Brain pericyte (primary cell): ENCODE measurements around the gene ARID5B.
"Not testable (repeated sequence)": the region's sequence is repeated elsewhere in the genome, so short reads cannot be mapped to it uniquely, and the experiment has no call there.

Source experiments
- DNase-seq: peaks from one replicate; pipeline ENCODE4 v3.0.0-alpha.2; 2012; ENCODE audit warnings: low read depth, low spot score

The ARID5B gene

DNA sequence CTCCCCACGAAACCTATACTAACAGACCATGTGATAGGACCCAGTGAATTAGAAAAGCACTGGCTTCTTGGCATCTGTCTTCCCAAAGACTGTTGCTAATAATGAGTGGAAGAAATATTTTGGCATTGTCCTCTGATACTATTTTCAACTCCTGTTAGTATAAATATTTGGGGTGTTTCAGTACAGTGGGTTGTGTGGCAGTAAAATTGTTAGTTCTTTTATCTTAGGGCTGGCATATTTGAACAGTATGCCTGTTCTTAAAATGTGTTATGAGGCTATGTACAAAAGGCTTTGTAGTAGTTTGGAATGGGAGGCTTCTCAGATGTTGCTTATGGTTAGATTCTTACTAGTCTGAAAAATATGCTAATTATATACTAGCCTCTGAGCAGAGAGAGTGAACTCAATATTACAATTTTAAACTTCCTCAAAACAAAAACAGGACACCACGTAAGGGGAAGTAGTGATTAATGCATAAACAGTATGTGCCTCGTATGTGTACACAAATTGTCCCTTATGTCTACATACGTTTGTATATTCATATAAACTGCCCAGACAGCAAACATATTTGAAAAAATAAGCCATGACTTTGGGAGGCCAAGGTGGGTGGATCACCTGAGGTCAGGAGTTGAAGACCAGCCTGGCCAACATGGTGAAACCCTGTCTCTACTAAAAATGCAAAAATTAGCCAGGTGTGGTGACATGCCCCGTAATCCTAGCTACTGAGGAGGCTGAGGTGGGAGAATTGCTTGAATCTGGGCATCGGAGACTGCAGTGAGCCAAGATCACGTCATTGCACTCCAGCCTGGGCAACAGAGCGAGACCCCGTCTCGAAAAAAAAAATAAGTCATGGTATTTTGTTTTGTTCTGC lies 115.4 kb downstream of the ARID5B start:
- no peak for DNase-seq

DNA sequence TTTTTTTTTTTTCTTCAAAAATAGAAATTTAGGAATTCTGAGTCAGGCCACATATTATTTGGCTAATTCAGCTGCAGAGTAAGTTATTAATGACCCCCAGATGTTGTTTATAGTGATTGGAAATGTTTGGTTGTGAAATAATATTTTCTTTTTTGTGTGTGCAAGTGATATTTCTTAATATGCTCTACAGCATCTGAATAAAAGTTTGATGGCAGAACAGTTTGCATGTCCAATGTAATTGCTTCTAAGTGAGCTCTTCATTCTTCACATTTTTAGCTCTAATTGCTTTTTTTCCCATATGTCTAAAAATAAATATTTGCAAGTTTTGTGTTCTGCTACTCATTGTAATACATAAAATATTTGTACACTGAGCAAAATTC lies 116.0 kb downstream of the ARID5B start:
- no peak for DNase-seq

GRCh38 chr10:62018131-62018911 lies 116.8 kb downstream of the ARID5B start:
- no peak for DNase-seq

DNA sequence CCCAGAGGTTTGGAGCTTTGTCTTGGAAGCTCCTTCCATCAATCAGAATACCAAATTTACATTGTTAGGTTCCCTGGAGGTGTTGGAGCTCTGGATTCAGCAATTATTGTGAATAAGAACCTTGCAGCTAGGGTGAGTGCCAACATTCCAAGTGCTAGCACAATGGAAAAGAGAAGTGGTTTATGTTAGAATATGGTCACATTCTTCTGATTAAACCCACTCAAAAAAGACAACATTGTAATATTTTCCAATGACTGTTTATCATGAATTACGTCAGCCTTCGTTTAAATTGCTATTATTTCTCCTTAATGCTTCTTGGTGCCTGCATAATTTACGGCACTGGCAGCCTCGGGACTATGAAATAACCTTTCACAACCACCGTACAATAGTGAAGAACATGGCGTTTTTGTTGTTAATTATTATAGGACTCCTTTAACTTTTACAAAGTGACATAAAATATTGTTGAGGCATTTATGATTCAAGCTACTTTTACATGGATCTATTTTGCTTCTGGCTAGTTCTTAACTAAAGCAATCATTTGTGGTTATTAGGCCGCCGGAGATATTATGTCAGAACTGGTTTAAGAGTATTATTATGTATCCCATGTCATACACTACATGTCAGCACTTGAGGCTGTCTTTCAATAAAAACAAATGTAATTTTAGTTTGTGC lies 117.7 kb downstream of the ARID5B start:
- no peak for DNase-seq

GRCh38 chr10:62019685-62020359 lies 118.3 kb downstream of the ARID5B start:
- no peak for DNase-seq

- DNase-seq = no peak
These were observed 119.7 kb downstream of the ARID5B start for GRCh38 chr10:62021128-62021665.

- DNase-seq = no peak
These were observed 120.7 kb downstream of the ARID5B start for GRCh38 chr10:62021978-62022802.

DNA sequence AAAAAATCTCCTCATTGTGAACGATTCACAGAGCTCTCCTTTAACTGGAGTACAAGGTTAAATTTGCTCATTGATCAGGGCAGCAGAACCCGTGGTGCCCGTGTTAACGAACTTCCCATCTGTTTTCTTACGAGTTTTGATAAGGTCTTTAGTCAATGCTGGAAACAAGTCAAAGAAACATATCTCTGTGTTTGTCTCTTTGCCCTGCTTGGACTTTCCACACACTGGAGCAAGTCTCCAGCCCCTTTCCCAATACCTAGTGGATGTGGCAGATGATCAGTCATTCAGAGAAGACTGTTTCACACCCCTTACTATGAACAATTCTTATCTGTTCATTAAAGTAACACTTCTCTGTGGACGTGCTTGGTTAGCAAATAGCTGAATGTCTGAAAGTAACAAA lies 121.3 kb downstream of the ARID5B start:
- DNase-seq = no peak

DNA sequence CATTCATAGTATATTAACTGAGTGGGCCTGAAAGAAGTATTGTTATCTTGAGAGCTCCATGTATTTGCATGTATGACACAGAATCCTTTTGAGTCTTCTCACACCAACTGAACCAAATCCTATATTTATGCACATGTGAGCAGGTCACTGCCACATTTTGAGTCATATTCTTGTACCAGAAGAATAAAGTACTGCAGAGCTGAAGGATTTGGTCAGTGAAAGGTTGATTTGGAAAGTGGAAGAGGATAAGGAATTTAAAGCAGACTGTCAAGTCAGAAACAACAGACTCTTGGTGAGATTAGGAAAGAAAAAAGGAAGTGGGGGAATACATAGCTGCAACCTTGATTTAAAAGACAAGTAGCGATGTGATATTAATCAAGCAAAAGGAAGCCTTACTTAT lies 121.8 kb downstream of the ARID5B start:
- DNase-seq = no peak

GRCh38 chr10:62024026-62024701 lies 122.7 kb downstream of the ARID5B start:
- no peak for DNase-seq

DNA sequence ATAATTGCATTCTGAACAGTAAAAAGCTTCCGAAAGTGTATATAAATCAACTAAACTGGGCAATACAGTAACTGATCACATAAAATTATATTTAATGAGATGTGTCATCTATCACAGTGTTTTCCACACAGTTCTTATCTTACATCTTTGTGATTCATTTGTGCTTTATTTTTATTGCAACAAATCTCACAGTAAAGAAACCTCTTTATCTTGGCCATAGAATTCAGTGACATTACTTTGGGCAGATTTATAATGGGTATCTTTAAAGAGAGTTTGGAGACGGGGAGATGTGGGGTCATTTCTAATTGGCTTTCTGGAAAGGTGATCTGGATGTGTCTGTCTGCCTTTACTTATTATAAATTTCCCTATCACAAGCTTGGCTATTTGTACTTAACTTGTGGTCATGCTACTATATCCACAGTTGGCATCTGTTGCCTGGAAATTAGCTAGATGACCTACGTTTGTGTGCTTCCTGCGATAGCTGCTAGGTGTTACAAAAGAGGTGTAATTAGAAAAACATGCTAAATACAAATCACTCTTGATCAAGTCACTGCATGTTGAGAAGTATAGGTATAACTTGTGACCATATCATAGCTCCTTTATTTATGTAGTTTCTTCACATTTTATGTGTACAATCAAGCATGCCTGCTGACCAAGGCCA lies 123.8 kb downstream of the ARID5B start:
- DNase-seq = no peak

DNA sequence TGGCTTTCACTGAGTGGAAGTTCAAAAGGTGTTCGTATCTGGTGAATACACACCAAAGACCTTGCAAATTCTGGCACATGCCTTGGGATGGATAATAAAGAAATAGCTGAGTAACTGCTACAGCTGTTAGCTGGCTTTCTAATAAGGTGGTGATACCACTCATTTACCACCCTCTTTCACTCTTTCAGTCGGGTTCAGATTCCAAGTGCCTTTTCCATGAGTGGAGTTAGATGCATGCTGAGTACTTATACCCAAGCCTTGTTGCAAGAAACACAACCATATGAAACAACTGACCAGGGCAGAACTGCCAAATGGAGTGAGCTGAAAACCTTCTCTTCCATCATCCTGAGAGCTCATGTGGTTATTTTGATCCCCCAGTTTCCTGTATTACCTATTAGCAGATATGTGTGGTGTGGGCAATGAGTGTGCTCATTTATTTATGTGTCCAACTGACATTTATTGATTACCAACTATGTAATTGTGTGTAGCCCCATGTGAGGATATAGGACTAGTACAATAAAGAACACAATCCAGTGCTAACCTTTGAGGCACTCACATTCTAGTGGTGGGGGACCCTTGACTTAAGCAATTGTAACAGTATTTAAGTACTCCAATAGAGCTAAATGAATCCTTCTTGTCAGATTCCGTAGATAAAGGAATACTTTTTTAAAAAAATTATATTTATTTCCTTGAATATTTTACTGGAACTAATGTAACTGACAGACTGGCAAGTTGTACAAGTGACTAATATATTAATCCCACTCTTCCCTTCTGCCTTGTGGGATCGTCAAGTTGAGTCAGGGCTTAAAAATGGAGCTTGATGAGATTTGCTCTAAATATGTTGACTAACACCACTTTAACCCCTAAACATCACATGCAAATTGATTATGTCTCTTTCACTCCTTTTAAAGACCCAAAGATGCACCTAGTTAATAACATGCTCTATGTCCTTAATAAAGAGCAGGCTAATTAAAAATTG lies 124.7 kb downstream of the ARID5B start:
- no peak for DNase-seq

DNA sequence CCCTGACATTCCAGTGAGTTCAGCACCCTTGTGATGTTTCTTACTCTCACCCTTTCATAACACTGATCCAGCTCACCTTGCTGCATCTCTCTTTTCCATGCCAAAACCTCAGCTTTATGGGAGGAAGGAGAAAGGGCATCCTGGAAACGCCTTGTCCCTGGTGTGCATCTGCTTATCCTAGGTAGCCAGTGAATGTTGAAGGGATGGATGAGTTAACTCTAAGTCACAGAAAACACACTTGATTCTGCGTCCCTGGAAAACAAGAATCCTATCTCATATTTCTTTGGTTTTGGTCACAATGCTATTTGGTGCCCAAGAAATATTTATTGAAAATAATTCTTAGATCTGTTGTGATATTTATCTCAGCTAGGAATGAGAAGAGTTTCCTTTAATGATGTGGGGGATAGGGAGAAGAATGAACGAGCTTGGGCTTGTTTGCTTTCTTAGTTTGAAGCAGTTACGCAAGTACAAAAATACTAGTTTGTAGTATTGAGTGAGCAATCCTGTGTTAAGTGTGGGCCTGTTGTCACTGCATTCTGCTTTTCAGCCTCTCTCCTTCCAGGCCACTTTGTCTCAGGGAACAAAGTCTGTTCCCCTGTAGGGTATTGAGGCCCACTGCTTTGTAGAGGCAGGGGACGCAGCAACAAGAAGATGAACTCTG lies 126.5 kb downstream of the ARID5B start:
- no peak for DNase-seq

DNA sequence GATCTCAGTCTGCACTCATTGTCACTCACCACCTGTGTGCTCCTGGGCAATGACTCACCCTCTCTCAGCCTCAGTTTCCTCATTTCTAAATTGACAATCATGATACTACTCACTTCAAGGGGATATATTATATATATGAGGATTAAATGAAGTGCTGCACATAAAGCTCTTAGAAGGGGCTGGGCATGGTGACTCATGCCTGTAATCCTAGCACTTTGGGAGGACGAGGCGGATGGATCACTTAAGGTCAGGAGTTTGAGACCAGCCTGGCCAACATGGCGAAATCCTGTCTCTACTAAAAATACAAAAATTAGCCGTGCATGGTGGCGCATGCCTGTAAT lies 127.0 kb downstream of the ARID5B start:
- not testable (repeated sequence) for DNase-seq

DNA sequence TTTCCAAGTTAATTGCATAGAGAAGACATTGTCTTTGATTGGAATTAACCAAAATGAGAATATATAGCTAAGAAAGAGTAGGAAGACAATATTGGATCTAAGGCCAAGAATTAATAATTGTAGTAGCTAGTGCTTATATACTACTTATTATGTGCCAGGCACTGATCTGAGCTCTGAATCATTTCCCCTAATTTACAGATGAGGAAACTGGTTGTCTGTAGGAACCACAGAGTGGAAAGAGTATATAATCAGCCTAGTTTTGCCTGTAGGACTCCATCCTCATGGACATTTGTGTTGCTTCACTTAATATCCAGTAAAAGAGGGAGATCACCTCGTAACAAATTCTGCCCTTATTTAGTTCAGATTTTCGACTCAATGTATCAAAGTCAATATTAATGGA lies 127.9 kb downstream of the ARID5B start:
- DNase-seq = no peak

DNA sequence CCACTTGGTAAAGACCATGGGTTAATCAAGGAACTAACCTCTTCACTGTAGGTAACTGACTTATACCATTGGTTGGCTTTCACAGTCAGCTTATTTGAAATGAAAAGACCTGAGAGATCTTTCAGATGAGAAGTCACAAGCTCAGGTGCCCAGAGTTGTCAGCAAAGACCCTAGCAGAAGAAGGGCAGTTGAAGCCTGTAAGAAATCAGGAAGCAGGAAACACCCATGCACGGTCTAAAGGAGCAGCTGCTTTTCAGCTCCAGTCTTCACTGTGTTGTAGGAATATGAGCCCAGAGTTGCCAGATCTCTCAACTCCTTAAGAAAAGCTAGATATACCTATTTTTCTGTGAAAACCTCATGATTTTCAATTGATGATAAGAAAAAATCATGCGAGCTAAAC lies 130.0 kb downstream of the ARID5B start:
- no peak for DNase-seq

GRCh38 chr10:62033125-62033524 lies 131.6 kb downstream of the ARID5B start:
- no peak for DNase-seq

GRCh38 chr10:62034096-62034640 lies 132.7 kb downstream of the ARID5B start:
- DNase-seq = no peak
